Measurements from ENCODE around the gene MRPS18A. TPM values are rescaled to one million over a fixed set of nuclear protein-coding genes. Genes with fewer than 3 reads are reported as not detected.

The MRPS18A gene
- total and polyA plus RNA-seq, 2 of the 8 experiments (the other 6 are each of a cell fraction or from before 2014, with no cell fraction given), result 48.3 to 121 TPM

GRCh38 chr6:43736211-43736786, 48.7 kb upstream of the MRPS18A start (continued):
- TF ChIP-seq SIN3A (conservative IDR thresholded peaks at IDR 0.05 in 1 of 2, IDR thresholded peaks at IDR 0.05 in 1 of 2; ENCODE audit: low read depth in 1 of 2, low read length in 2 of 2) (no peak), EZH2 (IDR thresholded peaks at IDR 0.05; ENCODE audit: low read depth, low read length, severe bottlenecking) (no peak)

All from H1 (cell line).